Body of pancreas (tissue), 4 donors: ENCODE measurements around the gene STK38. TPM values are rescaled to one million over a fixed set of nuclear protein-coding genes. Genes with fewer than 3 reads are reported as not detected.

ENCODE experiments used
- ATAC-seq: fragments of 150-250 bp; one replicate; pipeline ENCODE4 v1.9.1; 2016
- DNase-seq, 4 donors: peaks; one replicate each; pipeline ENCODE4 v3.0.0-alpha.2; 2019
- H3K27ac ChIP-seq, 4 donors: fragments of 200-600 bp; sonication (generic); 1 replicate in 3 of 4; 2 replicates in 1 of 4; pipeline versions ENCODE4 v1.5.1 to v1.6.1; 2016 to 2019; ENCODE audit warnings: mild to moderate bottlenecking in 1 of 4, mixed read lengths in 1 of 4, moderate library complexity in 1 of 4
- H3K27me3 ChIP-seq, 2 donors: fragments of 200-600 bp; sonication (generic); one replicate each; pipeline ENCODE4 v1.6.0; 2016; ENCODE audit warnings: mild to moderate bottlenecking in 1 of 2
- H3K36me3 ChIP-seq, 2 donors: fragments of 200-600 bp; sonication (generic); replicated peaks in 1 of 2; 2 replicates each; pipeline ENCODE4 v1.5.1; 2016; ENCODE audit warnings: low read depth in 2 of 2; ENCODE audit not compliant: insufficient read depth in 1 of 2
- H3K4me1 ChIP-seq: fragments of 200-600 bp; sonication (generic); one replicate; pipeline ENCODE4 v1.6.0; 2016
- H3K4me3 ChIP-seq, 2 donors: fragments of 200-600 bp; sonication (generic); 1 replicate in 1 of 2; 2 replicates in 1 of 2; pipeline ENCODE4 v1.5.1; 2016 to 2019
- H3K9me3 ChIP-seq, 3 donors: fragments of 200-600 bp; sonication (generic); 1 replicate in 2 of 3; 2 replicates in 1 of 3; pipeline ENCODE4 v1.5.1; 2016
- CTCF ChIP-seq, 7 experiments: fragments of 450-650 bp in 4 of 7; fragments of 200-600 bp in 3 of 7; sonication (generic) in 3 of 7; IDR thresholded peaks; one replicate each; pipeline ENCODE4 v1.5.1; 2016 to 2019; ENCODE audit warnings: antibody characterized with exemption in 7 of 7
- POLR2A ChIP-seq, 3 donors: fragments of 450-650 bp; IDR thresholded peaks; one replicate each; pipeline ENCODE4 v1.6.1; 2016; ENCODE audit warnings: antibody characterized with exemption in 3 of 3, mild to moderate bottlenecking in 2 of 3
- WGBS, 2 donors: methylation state at CpG; one replicate each; pipeline ENCODE4 v1.1.5; 2017; 5-methylcytosine and 5-hydroxymethylcytosine counted together
- intact Hi-C: fragments of 100-400 bp; cut with DNase I; formaldehyde crosslinking; loops from one replicate; pipeline ENCODE4 v1.15.1; 2023
- total RNA-seq, 2 donors: library from RNA; depleted of rRNA; stranded (reverse); fragments of >200 nt; gene quantifications; one replicate each; pipeline ENCODE4 v1.1.0, GENCODE V29; 2016

Gene STK38
- total RNA-seq, 2 donors from 2014 or later = 11.9 to 16.2 TPM

- DNase-seq (no peak), ATAC-seq (no peak)
- Histone ChIP-seq H3K36me3 (peaks cover 0 to 2% of the 10 kb centered on the region in 2 donors), H3K4me1 (no peaks in the 10 kb centered on the region), H3K27me3 (no peaks in the 10 kb centered on the region), H3K4me3 (no peak overlapping the region), H3K27ac (no peak overlapping the region), H3K9me3 (no peaks in the 10 kb centered on the region)
- WGBS, 2 donors = 75 to 86% methylated on average over 6 of the region's 6 CpGs
- intact Hi-C loops = no loop called here
- TF ChIP-seq CTCF (IDR thresholded peaks at IDR 0.05) (no peak), POLR2A (IDR thresholded peaks at IDR 0.05) (no peak)
Observed at GRCh38 chr6:36505744-36506534, 41.3 kb downstream of the STK38 start.

GRCh38 chr6:36504982-36505381 lies 42.3 kb downstream of the STK38 start:
- no peaks in the 10 kb centered on the region for H3K27me3 ChIP-seq
- no peaks in the 10 kb centered on the region for H3K9me3 ChIP-seq
- ATAC-seq (no peak), DNase-seq (no peak)
- intact Hi-C loops = no loop called here
- 97% methylated on average over 2 of the region's 2 CpGs for WGBS, 2 donors
- H3K4me1 ChIP-seq = no peaks in the 10 kb centered on the region
- H3K4me3 ChIP-seq = no peak overlapping the region
- H3K27ac ChIP-seq = no peak overlapping the region
- TF ChIP-seq CTCF (IDR thresholded peaks at IDR 0.05) = no peak
- TF ChIP-seq POLR2A (IDR thresholded peaks at IDR 0.05) = no peak
- peaks cover 0 to 2% of the 10 kb centered on the region in 2 donors for H3K36me3 ChIP-seq

GRCh38 chr6:36504181-36504580 lies 43.1 kb downstream of the STK38 start:
- H3K4me1 ChIP-seq = no peaks in the 10 kb centered on the region
- no peak overlapping the region for H3K4me3 ChIP-seq
- DNase-seq (no peak), ATAC-seq (no peak)
- H3K27me3 ChIP-seq = no peaks in the 10 kb centered on the region
- TF ChIP-seq CTCF (IDR thresholded peaks at IDR 0.05) (no peak), POLR2A (IDR thresholded peaks at IDR 0.05) (no peak)
- 81% methylated on average over 3 of the region's 3 CpGs for WGBS, 2 donors
- H3K9me3 ChIP-seq = no peaks in the 10 kb centered on the region
- H3K27ac ChIP-seq = no peak overlapping the region
- peaks cover 0 to 2% of the 10 kb centered on the region in 2 donors for H3K36me3 ChIP-seq
- intact Hi-C loops = no loop called here

- Histone ChIP-seq H3K9me3 (no peaks in the 10 kb centered on the region), H3K27ac (no peak overlapping the region), H3K36me3 (peaks cover 0 to 5% of the 10 kb centered on the region in 2 donors), H3K4me1 (no peaks in the 10 kb centered on the region), H3K4me3 (no peak overlapping the region), H3K27me3 (no peaks in the 10 kb centered on the region)
- intact Hi-C loops = no loop called here
- TF ChIP-seq CTCF (IDR thresholded peaks at IDR 0.05) (no peak), POLR2A (IDR thresholded peaks at IDR 0.05) (no peak)
- ATAC-seq (no peak), DNase-seq (no peak)
- WGBS, 2 donors = 69 to 76% methylated on average over 6 of the region's 6 CpGs
Observed at GRCh38 chr6:36501686-36502085, 45.6 kb downstream of the STK38 start.

- TF ChIP-seq POLR2A (IDR thresholded peaks at IDR 0.05) (no peak), CTCF (IDR thresholded peaks at IDR 0.05) (no peak)
- Histone ChIP-seq H3K27ac (no peak overlapping the region), H3K27me3 (no peaks in the 10 kb centered on the region), H3K9me3 (no peaks in the 10 kb centered on the region), H3K4me3 (no peak overlapping the region), H3K36me3 (peaks cover 0 to 8% of the 10 kb centered on the region in 2 donors), H3K4me1 (no peaks in the 10 kb centered on the region)
- no peak for ATAC-seq
- DNase-seq = no peak
- WGBS, 2 donors = 73 to 92% methylated on average over 4 of the region's 4 CpGs
- intact Hi-C loops = no loop called here
Observed at GRCh38 chr6:36499918-36500317, 47.4 kb downstream of the STK38 start.
